HG03039 (cell line): ENCODE results near the gene MT1H.
"Not testable (repeated sequence)": the region's sequence is repeated elsewhere in the genome, so short reads cannot be mapped to it uniquely, and the experiment has no call there.

Experiments
- ATAC-seq: cut with Tn5 transposase; IDR thresholded peaks from one replicate; pipeline ENCODE4 v1.9.1; 2021; ENCODE audit warnings: mild to moderate bottlenecking, moderate library complexity; ENCODE audit not compliant: unreplicated experiment

MT1H gene

DNA sequence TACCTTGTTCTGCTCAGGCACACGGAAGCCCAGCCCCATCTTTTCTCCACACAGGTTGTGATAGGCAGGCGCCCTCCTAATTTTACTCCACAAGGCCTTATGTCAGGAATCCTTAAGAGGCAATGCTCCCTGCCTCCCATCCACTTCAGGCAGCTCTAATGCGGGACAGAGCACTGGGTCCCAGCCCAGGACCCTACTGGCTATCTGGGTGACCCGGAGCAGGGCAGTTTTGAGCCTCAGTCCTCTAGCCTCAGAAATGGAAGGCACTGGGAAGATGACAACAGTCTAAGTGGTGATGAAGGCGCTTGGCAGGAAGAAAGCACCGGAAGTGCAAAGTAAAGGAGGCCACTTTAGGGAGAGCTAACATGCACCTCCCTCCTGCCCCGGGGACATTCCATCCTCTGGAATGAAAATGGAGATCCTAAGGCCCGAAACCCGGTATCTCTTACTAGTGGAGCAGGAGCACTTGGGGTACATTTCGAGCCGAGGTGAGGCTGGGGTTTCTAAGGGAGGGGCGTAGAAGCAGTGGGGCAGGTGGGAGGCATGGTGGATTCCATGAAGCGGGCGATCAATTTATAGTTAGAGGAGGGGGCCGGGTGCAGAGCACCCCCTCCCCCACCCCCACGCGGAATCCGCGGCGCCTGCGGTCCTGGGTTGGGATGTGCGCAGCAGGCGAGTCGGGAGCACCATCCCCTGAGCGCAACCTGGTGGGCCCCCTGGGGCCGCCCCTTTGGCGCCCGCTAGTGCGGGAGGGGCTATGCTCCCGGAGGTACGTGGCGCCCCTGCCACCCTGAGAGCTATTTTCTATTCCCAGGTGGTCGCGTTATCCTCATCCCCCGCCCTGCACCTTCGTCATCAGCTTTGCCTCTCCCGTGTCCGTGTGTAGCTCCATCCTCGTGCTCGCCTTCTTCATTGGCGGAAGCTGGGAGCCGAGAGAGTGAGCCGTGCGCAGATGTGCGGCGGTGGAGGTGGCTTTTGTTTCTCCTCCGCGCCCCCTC lies 7.0 kb upstream of the MT1H start:
- ATAC-seq, result no peak

DNA sequence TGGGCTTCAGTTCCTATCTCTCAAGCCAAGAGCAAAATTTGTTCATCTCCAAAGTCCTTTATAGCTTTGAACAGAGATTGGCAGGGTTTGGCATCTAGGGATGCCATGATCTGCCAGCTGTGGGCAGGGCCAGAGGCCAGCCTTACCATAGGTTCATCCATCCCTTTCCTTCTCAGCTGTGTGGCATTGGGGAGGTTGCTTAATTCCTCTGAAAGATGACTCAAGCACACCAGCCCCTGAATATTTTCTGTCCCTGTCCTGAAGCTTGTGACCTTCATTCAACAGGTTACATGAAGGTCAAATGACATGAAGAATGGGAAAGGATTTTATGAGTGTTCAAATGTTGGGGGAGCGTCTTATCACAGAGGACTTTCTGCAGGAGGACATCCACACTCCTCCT lies 5.1 kb upstream of the MT1H start:
- no peak for ATAC-seq

DNA sequence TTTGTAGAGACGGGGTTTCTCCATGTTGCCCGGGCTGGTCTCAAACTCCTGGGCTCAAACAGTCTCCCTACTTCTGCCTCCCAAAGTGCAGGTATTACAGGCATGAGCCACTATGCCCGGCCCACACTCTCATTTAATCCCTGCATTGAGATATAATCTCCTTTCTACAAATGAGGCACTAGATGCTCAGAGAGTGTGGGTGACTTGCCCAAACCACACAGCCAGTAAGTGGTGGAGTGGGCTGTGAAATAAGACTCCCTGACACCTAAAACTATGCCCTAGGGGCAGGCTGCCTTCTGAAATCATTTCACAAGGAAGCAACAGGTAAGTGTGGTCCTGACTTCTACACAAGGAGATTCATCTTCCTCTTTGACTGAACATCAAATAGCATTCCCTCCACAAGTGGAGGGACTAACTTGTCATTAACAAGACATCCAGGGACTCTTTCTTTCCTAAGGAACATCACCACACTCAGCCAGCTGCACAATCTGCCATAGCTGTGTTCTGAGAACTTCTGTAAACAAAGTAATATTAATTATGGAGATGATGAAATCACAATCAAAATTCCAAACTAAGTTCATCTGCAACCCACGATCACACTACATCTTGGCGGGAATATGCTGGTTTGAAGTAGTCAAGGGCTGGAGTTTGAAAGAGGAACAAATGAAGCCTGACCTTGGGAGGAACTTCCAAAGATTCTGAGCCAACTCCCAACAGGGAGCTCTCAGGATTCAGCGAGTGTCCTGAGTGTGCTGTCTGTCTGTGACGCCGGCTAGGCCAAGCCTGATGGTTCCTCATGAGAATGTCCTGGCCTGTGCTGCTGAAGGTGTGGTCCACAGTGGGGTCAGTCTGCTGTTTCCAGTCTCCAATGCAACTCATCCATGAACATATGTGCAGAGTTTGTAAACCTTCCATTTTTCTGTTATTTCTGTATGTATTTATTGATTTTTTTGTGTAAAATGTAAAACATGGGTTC lies 4.0 kb upstream of the MT1H start:
- ATAC-seq, result not testable (repeated sequence)

DNA sequence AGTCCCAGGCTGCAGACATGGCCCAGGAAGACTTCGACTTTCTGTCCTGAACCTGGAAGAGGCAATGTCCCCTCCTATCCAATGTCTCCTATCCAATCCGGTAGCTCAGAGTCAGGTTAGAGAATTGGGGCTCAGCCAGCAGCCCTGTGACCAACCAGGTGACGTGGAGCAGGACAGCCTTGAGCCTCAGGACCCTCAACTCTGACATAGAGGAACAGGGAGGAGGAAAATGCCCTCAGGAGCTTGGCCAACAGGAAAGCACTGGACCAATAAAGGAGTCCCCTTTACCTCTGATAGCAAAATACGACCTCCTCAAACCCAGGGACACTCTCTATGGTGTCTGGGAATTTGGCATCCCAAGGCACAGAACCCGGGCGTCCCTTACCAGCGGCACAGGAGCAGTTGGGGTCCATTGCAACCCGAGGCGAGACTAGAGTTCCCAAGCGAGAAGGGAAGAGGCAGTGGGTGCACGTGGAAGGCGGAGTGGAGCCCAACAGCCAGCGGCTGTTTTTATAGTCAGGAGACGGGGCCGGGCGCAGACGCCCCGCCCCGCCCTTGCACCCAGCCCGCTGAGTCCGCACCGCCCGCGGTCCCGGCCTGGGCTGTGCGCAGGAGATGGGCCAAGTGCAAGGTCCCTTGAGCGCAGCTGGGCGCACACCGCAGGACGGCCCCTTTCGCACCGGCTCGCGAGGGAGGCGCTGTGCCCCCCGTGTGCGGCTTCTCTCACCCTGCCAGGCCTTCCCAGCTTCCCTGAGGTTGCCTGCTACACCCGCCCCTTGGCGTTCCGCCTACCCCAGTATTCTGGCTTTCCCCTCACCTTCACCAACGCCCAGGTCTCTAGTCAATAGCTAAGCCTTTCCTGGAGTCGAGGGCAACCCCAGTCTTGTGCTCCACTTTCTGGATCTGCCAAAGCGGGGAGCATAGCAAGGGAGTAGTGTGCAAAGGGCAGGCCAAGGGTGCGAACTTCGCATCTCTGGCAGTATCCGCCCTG lies 1.7 kb upstream of the MT1H start, which contains the start of gene MT1G:
TSS of gene MT1G (minus strand) at position 485 of the 991 bp plus-strand sequence. CDS start at position 413, 72 bp downstream.
- ATAC-seq, result no peak

DNA sequence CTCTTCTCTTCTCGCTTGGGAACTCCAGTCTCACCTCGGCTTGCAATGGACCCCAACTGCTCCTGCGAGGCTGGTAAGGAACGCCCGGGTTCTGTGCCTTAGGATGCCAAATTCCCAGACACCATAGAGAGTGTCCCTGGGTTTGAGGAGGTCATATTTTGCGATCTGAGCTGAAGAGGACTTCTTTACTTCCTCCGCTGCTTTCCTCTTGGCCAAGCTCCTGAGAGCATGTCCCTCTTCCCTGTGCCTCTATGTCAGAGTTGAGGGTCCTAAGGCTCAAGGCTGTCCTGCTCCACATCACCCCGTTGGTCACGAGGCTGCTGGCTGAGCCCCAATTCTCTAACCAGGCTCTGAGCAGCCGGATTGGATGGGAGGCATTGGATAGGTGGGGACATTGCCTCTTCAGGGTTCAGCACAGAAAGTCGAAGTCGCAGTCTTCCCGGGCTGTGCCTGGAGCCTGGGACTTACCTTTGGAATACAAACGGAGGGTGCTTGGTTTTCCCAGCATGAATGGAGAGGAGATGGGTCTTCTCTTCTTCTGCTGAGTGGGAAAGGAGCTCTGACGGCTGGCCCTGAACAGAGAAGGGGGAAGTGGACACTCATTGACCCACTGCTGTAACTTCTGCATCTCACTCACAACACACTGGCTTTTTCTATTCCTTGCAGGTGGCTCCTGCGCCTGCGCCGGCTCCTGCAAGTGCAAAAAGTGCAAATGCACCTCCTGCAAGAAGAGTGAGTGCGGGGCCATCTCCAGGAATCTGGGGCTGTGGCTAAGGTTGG lies 416 bp downstream of the MT1H start:
- no peak for ATAC-seq

DNA sequence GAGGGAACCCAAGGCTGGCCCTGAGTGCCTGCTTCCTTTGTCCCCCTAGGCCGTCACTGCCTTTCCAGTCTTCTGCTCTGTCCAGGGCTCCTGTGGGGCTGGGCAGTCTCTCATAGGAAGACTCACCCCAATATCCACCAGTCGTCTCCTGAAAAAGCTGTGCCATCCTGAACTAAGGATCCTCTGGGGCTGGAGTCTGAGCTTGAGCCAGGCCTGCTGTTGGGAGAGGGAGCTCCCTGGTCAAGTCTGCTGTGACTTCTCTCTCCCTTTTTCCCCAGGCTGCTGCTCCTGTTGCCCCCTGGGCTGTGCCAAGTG lies 963 bp downstream of the MT1H start:
- ATAC-seq, result no peak

DNA sequence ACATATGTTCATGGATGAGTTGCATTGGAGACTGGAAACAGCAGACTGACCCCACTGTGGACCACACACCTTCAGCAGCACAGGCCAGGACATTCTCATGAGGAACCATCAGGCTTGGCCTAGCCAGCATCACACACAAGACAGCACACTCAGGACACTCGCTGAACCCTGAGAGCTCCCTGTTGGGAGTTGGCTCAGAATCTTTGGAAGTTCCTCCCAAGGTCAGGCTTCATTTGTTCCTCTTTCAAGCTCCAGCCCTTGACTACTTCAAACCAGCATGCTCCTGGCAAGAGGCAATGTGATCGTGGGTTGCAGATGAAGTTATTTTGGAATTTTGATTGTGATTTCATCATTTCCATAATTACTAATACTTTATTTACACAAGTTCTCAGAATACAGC lies 2.1 kb downstream of the MT1H start:
- ATAC-seq, result not testable (repeated sequence)

DNA sequence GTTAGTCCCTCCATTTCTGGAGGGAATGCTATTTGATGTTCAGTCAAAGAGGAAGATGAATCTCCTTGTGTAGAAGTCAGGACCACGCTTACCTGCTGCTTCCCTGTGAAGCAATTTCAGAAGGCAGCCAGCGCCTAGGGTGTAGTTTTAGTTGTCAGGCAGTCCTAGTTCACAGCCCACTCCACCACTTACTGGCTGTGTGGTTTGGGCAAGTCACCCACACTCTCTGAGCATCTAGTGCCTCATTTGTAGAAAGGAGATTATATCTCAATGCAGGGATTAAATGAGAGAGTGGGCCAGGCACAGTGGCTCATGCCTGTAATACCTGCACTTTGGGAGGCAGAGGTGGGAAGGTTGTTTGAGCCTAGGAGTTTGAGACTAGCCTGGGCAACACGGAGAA lies 2.6 kb downstream of the MT1H start:
- ATAC-seq, result not testable (repeated sequence)

DNA sequence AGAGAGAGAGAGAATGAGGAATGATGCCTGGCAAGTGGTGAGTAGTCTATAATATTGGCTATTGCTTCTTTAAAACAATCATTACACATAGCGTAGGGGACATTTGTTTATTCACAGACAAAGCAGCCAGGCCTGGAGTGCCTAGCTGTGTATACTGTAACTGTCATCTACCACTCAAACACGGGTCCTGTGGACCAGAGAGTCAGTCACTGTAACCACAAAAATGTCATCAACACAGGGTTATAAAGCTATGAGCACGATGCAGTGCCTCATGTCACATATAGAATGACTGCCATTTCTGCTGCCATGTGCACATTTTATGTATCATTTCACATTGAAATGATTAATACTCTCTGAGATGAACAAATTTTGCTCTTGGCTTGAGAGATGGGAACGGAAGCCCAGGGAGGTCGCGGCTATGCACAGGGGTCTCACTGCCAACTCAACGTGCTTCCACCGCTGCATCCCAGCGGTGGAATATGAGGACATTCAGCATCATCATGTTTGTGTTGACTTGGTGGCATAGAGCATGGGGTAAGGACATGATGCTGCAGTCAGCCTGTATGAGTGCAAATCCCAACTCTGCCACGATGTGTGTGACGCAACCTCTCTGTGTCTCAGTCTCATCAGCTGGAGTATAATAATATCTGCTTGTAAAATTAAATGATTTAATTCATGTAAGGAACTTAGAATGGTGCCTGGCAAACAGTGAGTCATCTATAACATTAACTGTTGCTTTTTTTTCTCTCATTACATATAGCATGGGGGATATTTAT lies 3.3 kb downstream of the MT1H start:
- ATAC-seq, result no peak

DNA sequence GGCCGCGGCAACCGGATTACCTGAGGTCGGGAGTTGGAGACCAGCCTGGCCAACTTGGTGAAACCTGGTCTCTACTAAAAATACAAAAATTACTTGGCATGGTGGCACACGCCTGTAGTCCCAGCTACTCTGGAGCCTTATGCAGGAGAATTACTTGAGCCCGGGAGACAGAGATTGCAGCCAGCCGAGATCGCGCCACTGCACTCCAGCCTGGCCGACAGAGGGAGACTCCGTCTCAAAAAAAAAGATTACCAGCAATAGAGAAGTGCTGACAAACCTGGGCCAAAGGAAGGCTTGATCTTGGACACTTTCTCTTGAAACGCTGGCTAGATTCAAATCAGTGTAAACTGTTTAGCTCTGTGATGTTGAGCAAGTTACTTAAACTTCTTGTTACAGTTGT lies 4.3 kb downstream of the MT1H start:
- no peak for ATAC-seq

DNA sequence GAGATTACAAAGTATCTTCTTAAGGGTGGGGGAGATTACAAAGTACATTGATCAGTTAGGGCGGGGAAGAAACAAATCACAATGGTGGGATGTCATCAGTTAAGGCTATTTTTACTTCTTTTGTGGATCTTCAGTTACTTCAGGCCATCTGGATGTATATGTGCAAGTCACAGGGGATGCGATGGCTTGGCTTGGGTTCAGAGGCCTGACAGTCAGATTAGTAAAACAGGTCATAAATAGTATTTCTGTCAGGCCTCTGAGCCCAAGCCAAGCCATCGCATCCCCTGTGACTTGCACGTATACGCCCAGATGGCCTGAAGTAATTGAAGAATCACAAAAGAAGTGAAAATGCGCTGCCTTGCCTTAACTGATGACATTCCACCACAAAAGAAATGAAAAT lies 5.0 kb downstream of the MT1H start:
- not testable (repeated sequence) for ATAC-seq

DNA sequence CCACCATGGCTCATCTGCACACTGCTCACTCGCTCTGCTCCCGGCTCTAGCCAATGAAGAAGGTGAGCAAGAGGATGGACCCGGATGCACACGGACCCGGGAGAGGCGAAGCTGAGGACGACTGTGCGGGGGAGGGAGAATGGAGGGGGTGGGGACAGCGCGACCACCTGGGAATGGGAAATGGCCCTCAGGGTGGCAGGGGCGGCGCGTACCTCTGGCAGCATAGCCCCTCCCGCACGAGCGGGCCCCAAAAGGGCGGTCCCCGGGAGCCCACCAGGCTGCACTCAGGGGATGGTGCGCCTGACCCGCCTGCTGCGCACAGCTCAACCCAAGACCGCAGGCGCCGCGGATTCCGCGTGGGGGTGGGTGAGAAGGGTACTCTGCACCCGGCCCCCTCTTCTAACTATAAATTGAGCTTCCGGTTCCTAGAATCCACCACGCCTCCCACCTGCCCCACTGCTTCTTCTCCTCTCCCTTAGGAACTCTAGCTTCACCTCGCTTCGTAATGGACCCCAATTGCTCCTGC lies 6.1 kb downstream of the MT1H start:
- no peak for ATAC-seq

DNA sequence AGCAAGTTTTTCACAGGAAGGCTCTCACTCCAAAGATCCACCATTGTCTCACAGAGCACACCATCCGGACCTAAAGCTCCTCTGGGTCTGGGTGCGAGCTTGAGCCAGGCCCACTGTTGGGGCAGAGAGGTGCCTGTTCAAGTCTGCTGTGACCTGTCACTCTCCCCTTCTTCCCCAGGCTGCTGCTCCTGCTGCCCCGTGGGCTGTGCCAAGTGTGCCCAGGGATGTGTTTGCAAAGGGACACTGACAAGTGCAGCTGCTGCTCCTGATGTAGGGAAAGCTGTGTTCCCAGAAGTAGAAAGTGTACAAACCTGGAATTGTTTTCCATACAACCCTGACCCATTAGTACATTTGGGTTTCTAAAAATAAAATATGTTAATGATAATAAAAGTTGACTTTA lies 7.9 kb downstream of the MT1H start:
- ATAC-seq, result no peak

DNA sequence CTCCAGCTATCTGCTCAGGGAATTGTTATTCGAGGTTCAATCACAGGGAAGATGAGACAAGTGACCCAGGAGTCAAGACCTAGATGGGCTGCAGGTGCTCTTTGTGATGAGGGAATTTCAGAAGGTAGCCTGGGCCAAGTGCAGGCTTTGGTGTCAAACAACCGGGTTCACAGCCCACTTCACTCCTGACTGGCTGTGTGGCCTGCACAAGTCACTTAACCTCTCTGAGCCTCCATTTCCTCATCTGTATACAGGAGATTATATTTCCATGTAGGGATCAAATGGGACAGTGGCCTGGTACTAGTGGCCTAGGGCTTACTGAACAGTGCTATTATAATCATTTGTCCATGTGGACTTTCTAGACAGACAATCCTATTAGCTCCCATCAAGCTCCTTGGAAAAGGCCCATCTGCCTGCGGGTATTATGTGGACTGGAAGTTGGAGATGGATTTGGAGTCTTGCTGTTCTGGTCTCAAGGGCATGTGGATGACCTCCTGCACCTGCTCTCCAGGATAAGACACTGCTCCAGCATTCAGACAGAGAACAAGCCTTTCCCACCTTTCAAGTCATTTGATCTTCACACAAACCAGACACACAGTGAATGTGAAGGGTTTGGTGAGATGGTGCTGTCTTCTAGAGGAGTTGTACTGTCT lies 9.6 kb downstream of the MT1H start:
- ATAC-seq, result no peak

DNA sequence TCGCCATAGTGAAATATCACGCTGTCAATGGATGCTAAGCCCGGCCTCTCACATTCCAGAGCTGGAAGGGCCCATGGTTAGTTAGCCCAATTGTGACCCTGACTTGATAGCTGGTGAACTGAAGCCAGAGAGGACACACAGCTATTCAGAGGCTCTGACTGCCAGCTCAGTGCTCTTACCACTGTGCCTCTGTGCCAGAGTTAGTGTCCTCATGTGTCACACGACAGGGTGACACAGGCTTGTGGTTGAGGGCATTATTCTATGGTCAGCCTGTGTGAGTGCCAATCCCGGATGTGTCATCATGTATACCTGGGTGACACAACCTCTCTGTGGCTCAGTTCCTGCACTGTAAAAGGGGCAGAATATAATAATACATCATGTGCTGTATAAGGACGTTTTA lies 10.2 kb downstream of the MT1H start:
- no peak for ATAC-seq

DNA sequence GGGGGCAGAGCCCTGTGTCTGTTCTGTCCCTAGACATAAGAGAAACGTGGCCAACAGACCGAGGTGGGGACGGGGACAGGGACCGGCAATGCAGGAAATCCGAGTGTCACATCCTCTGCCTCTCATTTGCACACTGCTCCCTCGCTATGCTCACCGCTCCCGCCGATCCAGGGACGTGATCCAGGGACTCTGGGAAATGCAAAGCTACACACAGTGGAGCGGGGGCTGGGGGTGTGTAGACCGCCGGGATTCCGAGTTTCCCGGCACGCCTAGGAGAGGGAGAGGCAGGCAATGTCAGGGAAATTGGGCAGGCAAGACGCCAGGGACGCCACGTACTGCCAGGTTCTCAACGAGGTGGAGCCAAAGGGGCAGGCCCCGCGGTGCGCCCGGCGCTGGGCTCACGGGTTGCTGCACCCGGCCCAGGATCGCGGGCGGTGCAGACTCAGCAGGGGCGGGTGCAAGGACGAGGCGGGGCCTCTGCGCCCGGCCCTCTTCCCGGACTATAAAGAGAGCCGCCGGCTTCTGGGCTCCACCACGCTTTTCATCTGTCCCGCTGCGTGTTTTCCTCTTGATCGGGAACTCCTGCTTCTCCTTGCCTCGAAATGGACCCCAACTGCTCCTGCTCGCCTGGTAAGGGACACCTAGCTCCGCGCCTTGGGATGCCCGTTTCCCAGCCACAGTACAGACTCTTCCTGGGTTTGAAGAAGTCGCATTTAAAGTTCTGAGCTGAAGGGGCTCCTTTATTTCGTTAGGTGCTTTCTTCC lies 12.5 kb downstream of the MT1H start, which contains the start of gene MT1X:
TSS of gene MT1X (plus strand) at position 532 of the 764 bp plus-strand sequence. CDS start at position 603, 71 bp downstream.
- peak; percentile 96 for ATAC-seq

DNA sequence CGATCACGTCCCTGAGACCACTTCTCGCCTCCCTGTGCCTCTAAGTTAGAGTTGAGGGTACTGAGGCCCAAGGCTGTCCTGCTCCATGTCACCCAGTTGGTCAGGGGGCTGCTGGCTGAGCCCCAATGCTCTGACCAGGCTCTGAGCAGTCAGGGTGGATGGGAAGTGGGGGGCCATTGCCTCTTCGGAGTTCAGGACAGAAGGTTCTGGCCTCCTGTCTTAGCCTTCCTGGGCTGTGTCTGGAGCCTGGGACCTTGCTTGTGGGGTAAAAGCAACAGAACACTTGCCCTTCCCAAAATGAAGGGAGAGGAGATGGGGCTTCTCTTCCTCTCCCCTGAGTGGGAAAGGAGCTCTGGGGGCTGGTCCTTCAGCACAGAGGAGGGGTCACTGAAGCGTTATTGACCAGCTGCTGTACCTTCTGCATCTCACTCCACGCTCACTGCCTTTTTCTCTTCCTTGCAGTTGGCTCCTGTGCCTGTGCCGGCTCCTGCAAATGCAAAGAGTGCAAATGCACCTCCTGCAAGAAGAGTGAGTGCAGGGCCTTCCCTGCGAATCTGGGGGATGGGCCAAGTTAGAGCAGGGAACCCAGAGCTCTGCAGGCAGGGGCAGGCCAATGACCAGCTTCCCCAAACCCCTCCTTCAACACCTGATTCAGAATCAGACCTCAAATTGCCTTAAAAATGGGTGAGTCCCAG lies 13.2 kb downstream of the MT1H start:
- no peak for ATAC-seq
